Measurements from ENCODE around the gene MVK. TPM values are rescaled to one million over a fixed set of nuclear protein-coding genes. Genes with fewer than 3 reads are reported as not detected.

Gene MVK
- total and polyA plus RNA-seq, 2 experiments from 2014 or later = 18.3 to 34.3 TPM

GRCh38 chr12:109637996-109638395, 64.4 kb downstream of the MVK start:
- H3K4me1 ChIP-seq (ENCODE audit: insufficient read depth) = no peaks in the 10 kb centered on the region
- H3K79me2 ChIP-seq = no peaks in the 10 kb centered on the region
- H3K4me2 ChIP-seq = no peak overlapping the region
- 87% methylated on average over 3 of the region's 3 CpGs for WGBS (ENCODE audit: low lambda C conversion rate, missing lambda C conversion rate)
- no peaks in the 10 kb centered on the region for H3K27me3 ChIP-seq
- no peak overlapping the region for H2AFZ ChIP-seq
- no peaks in the 10 kb centered on the region for H3K9me3 ChIP-seq (ENCODE audit: low read depth)
- no peak overlapping the region for H3K4me3 ChIP-seq
- no peak overlapping the region for H3K27ac ChIP-seq
- H3K36me3 ChIP-seq (replicated peaks; ENCODE audit: insufficient read depth, low read depth) = no peaks in the 10 kb centered on the region
- no peaks in the 10 kb centered on the region for H4K20me1 ChIP-seq (ENCODE audit: insufficient read depth, poor library complexity, severe bottlenecking)
- no peaks in the 10 kb centered on the region for H3K9me2 ChIP-seq (replicated peaks; ENCODE audit: insufficient read depth)
- no peak for DNase-seq (ENCODE audit: low spot score)
- TF ChIP-seq EZH2 (IDR thresholded peaks at IDR 0.05; ENCODE audit: borderline replicate concordance) (no peak), EZH2phosphoT487 (IDR thresholded peaks at IDR 0.05; ENCODE audit: low read depth, severe bottlenecking, unreplicated experiment) (no peak), CTCF (IDR thresholded peaks at IDR 0.05; ENCODE audit: poor library complexity) (no peak)

GRCh38 chr12:109638735-109639134, 65.1 kb downstream of the MVK start:
- Histone ChIP-seq H4K20me1 (ENCODE audit: insufficient read depth, poor library complexity, severe bottlenecking) (no peaks in the 10 kb centered on the region), H3K79me2 (no peaks in the 10 kb centered on the region), H3K27me3 (no peaks in the 10 kb centered on the region), H3K36me3 (replicated peaks; ENCODE audit: insufficient read depth, low read depth) (no peaks in the 10 kb centered on the region), H3K9me2 (replicated peaks; ENCODE audit: insufficient read depth) (no peaks in the 10 kb centered on the region), H2AFZ (no peak overlapping the region), H3K4me3 (no peak overlapping the region), H3K27ac (no peak overlapping the region), H3K9me3 (ENCODE audit: low read depth) (no peaks in the 10 kb centered on the region), H3K4me1 (ENCODE audit: insufficient read depth) (no peaks in the 10 kb centered on the region), H3K4me2 (no peak overlapping the region)
- TF ChIP-seq EZH2 (IDR thresholded peaks at IDR 0.05; ENCODE audit: borderline replicate concordance) = no peak
- TF ChIP-seq CTCF (IDR thresholded peaks at IDR 0.05; ENCODE audit: poor library complexity) = no peak
- TF ChIP-seq EZH2phosphoT487 (IDR thresholded peaks at IDR 0.05; ENCODE audit: low read depth, severe bottlenecking, unreplicated experiment) = no peak
- no peak for DNase-seq (ENCODE audit: low spot score)
- WGBS (ENCODE audit: low lambda C conversion rate, missing lambda C conversion rate) = 88% methylated on average over 4 of the region's 4 CpGs

- Histone ChIP-seq H3K4me2 (no peak overlapping the region), H3K9me3 (ENCODE audit: low read depth) (no peaks in the 10 kb centered on the region), H2AFZ (no peak overlapping the region), H3K9me2 (replicated peaks; ENCODE audit: insufficient read depth) (no peaks in the 10 kb centered on the region), H3K4me1 (ENCODE audit: insufficient read depth) (no peaks in the 10 kb centered on the region), H3K36me3 (replicated peaks; ENCODE audit: insufficient read depth, low read depth) (no peaks in the 10 kb centered on the region), H3K79me2 (no peaks in the 10 kb centered on the region), H3K27me3 (no peaks in the 10 kb centered on the region), H3K4me3 (no peak overlapping the region), H4K20me1 (ENCODE audit: insufficient read depth, poor library complexity, severe bottlenecking) (no peaks in the 10 kb centered on the region), H3K27ac (no peak overlapping the region)
- no peak for DNase-seq (ENCODE audit: low spot score)
- WGBS (ENCODE audit: low lambda C conversion rate, missing lambda C conversion rate) = 90% methylated on average over 10 of the region's 10 CpGs
- TF ChIP-seq EZH2phosphoT487 (IDR thresholded peaks at IDR 0.05; ENCODE audit: low read depth, severe bottlenecking, unreplicated experiment) = no peak
- TF ChIP-seq EZH2 (IDR thresholded peaks at IDR 0.05; ENCODE audit: borderline replicate concordance) = no peak
- no peak for TF ChIP-seq CTCF (IDR thresholded peaks at IDR 0.05; ENCODE audit: poor library complexity)
Observed at GRCh38 chr12:109639151-109639872, 65.7 kb downstream of the MVK start.
